Activated CD4-positive, alpha-beta T cell treated with anti-CD3 and anti-CD28 coated beads for 1 hour (primary cell): ENCODE results near the gene B3GALT6.

ENCODE experiments used
- DNase-seq: peaks from one replicate; pipeline ENCODE4 v3.0.0-alpha.2; 2020

B3GALT6 gene

DNA sequence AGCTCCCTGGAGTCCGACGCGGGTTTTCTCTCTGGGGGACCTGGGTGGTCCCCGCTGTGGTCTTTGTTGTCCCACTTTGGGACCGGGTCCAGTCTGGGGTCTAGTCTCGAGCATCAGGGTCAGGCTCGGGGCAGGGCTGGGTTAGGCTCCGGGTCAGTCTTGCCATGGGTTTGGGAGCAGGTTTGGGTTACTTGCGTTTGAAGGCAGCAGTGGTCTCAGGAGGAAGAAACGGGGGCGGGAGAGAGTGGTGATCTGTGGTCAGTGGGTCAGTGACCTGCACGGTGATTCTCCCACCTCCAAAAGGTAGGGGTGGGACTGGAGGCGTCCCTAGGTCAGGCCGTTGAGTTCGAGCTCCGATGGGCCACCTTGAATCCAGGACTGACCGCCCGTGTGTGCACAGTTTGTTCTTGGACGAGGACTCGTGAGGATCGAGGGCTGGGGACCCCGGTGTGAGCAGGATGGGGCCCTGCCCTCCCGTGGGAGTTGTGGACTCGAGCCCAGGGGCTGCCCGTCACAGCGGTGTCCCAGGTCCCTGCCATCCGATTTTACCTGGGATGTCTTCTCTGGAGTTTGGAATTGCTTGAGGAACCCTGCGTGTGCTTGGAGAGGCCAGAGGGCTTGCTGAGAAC is 2.3 kb downstream of the B3GALT6 start:
- no peak for DNase-seq

- no peak for DNase-seq
Measured at GRCh38 chr1:1235016-1235744, 3.1 kb downstream of the B3GALT6 start.

DNA sequence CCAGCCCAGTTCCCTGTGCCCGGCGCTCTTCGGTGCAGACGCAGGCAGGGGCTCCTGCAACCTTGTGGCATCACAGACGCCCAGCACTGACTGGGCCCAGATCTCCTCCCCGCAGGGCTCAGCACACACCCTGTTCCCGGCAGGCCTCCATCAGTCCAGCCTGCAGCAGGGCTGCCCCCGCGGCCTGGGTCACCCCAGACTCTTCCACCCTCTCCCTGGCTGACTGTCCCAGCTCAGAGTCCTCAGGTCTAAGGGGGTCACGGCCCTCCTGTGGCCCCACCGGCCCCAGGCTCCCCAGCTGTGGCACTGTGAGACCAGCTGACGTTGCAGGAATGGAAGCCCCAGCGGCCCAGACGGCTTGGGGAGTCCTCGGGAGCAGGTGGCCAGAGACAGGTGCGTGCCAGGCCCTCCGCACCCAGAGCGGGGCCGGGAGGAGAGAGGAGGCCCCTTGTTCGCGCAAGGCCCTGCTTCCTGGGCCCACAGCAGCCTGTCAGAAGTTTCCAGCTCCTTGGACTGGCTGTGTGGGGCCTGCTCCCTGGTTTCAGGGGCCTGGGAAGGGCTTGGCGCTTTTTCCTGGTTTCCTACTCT is 4.2 kb downstream of the B3GALT6 start:
- DNase-seq: no peak

GRCh38 chr1:1236945-1237873 is 5.2 kb downstream of the B3GALT6 start:
- no peak for DNase-seq

DNA sequence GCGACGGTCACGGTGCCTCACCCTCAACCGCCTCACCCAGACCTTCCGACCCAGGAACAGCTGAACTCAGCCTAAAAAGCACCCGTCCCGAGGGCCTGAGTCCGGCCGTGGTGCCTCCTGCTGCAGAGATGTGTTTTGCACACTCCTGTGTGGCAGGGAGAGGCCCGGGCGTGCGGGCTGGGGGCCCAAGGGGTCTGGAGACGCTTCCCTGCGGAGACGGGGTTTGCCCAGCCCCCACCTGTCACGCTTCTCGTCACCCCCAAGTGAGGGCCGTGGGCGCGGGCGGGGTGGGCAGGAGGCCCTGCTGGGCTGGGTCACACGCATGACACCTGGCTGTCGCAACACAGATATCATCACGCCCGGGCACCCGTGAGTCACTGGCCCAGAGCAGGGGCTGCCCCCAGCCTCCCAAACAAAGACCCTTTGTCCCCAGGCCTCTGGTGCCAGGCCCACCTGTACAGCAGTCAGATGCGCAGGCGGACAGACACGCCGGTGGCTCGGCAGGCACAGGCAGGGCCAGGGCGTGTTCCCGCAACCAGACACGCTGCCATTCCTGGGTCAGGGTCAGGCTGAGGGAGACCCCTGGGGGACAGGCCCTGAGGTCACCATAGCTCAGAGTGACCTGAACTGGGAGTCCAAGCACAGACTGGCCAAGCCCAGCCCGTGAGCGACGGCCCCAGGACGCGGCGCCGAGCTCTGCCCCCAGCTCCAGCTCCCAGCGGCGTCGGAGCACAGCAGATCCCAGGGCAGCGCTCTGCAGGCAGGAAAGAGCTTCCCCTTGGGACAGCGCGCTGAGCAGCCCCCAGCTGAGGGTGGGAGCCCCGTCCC is 6.1 kb downstream of the B3GALT6 start:
- no peak for DNase-seq

GRCh38 chr1:1238702-1239178 is 6.7 kb downstream of the B3GALT6 start:
- DNase-seq: no peak

DNA sequence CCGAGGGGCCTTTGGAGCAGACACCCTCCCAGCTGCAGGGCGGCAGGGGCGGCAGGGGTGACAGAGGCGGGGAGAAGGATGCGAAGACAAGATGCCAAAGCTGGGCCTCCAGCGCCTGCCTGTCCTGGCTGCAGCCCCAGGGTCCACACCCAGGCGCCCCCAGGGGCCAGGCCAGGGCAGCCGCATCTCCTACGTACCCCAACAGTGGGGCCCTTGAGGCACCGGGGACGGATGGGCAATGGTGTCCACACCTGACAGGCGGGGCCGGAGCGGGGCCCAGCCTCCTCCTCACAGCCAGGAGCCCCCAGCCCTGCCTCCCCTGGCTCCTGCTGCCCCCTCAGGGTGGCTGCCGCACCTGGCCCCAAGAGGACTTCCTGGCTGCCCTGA is 7.2 kb downstream of the B3GALT6 start:
- DNase-seq: no peak

DNA sequence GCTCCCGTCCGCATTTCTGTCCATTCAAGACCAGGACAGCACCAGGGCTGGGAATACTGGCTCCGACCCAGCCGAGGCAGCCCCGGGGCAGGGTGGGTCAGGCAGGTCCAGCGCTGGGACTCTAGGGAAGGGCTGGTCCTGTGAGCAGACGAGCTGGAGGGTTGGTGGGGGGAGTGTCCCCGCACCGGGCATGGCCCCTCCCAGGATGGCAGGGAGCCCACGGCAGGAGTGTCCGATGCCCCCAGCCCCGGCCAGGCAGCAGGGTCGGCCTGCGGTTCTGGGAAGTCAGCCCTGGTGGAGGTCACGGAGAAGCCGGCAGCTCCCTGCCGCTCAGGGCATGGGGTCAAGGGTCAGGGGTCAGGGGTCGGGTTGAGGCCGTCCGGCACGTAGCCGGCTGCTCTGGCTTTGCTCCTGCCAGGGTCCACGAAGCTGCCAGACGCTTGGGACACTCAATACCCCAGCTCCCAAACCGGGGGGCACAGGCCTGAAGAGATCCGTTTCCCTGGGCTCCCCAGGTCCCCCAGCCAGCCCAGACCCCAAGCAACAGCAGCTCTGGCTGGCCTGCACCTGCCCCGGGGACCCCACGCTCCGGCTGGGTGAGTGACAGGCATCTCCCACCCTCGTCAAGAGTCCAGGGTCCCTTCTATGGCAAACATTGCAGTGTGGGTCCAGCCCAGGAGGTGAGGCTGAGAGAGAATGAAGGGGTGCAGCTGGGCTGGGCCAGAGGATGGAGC is 7.7 kb downstream of the B3GALT6 start:
- no peak for DNase-seq

DNA sequence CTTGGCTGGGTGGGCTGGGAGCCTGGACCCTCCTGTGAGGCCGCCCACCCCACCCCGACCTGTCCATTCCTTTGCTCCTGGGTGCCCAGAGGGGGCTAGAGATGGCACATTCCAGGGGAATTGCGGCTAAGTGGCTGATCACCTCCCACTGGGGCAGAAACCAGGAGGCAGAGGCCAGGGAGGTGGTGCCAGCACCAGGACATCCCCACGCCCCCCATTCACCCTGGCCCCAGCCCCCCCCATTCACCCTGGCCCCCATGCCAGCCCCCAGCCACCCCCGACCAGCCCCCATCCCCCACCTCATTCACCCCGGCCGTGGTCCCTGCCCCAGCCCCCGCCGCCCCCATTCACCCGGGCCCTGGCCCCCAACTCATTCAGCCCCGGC is 8.3 kb downstream of the B3GALT6 start:
- no peak for DNase-seq

GRCh38 chr1:1240822-1241587 is 9.0 kb downstream of the B3GALT6 start:
- no peak for DNase-seq

GRCh38 chr1:1241588-1242219 is 9.7 kb downstream of the B3GALT6 start:
- no peak for DNase-seq

GRCh38 chr1:1242461-1243265 is 10.6 kb downstream of the B3GALT6 start:
- no peak for DNase-seq

- DNase-seq: no peak
Measured at GRCh38 chr1:1243266-1243660, 11.2 kb downstream of the B3GALT6 start.

- no peak for DNase-seq
Measured at GRCh38 chr1:1243807-1244191, 11.8 kb downstream of the B3GALT6 start.

DNA sequence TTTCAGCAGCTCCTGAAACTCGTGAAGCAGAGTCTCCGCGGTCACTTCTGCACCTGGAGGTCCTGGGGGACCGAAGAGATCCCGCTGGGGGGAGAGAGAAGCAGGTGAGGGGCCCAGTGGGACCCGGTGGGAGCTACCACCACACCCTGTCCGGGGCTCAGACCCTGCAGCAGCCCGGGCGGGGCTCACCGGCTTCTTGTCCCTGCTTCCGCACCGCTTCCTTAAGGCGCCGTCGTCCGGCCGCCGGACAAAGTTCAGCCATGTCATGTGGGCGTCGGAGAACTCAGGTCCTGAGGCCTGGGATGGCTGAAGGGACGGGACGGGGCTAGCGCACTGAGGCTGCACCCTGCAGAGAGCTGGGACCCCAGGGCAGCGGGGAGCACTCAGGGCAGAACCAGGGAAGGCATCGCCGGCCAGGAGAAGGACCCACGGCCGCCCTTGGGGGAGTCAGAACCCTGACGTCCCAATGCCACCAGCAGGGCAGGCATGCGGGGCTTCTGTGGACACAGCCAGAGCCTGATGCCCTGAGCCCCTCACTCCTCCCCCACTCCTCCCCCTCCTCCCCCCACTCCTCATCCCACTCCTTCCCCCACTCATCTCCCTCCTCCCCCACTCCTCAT is 12.3 kb downstream of the B3GALT6 start:
- DNase-seq: no peak

- DNase-seq: no peak
Measured at GRCh38 chr1:1245178-1245816, 13.3 kb downstream of the B3GALT6 start.

GRCh38 chr1:1245817-1246576 is 14.0 kb downstream of the B3GALT6 start:
- no peak for DNase-seq
